ENCODE measurements around the gene COX4I2.

The COX4I2 gene

GRCh38 chr20:31603822-31604566, 33.7 kb upstream of the COX4I2 start:
- Histone ChIP-seq H3K4me1 (ENCODE audit: control extremely low read depth in 1 of 4, control insufficient read depth in 4 of 4, insufficient read depth in 4 of 4, low read length in 3 of 4) (peaks cover 4 to 53% (median 44%) of the 10 kb centered on the region in 4 experiments), H3K4me3 (ENCODE audit: control insufficient read depth in 1 of 7, extremely low read depth in 1 of 7, insufficient read depth in 4 of 7, low read depth in 2 of 7, low read length in 6 of 7) (peak overlapping the region; percentile 24 to 92 (median 81)), H3K36me3 (ENCODE audit: control insufficient read depth in 4 of 4, insufficient read depth in 4 of 4, low read length in 3 of 4) (no peaks in the 10 kb centered on the region), H3K9me3 (ENCODE audit: control extremely low read depth in 1 of 5, control insufficient read depth in 4 of 5, insufficient read depth in 2 of 5, low read depth in 1 of 5, low read length in 4 of 5) (no peaks in the 10 kb centered on the region), H3K27me3 (replicated peaks in 2 of 5; ENCODE audit: control insufficient read depth in 4 of 5, insufficient read depth in 5 of 5, low read length in 4 of 5) (peaks cover 0 to 21% (median 0%) of the 10 kb centered on the region in 5 experiments), H3K27ac (ENCODE audit: insufficient read depth in 1 of 2, low read depth in 1 of 2, low read length in 2 of 2, poor library complexity in 1 of 2, severe bottlenecking in 2 of 2) (peak overlapping the region; percentile 28 to 83)
- POLR2A ChIA-PET, result interaction anchor here (1.0 to 12.4 kb wide), 7 partner anchors 9 to 71 kb away, joined by 3 to 292 read pairs (median 11); no protein-coding TSS in a partner anchor
- WGBS (ENCODE audit: insufficient coverage), result 4% methylated on average over 27 of the region's 43 CpGs
- CTCF ChIA-PET, result interaction anchor here (1.2 to 19.9 kb wide), 7 partner anchors 9 to 119 kb away, joined by 3 to 1047 read pairs (median 18); no protein-coding TSS in a partner anchor
- peak; percentile 96 to 99 (median 97) for DNase-seq

GRCh38 chr20:31604567-31605030, 33.1 kb upstream of the COX4I2 start:
- Histone ChIP-seq H3K4me1 (ENCODE audit: control extremely low read depth in 1 of 4, control insufficient read depth in 4 of 4, insufficient read depth in 4 of 4, low read length in 3 of 4) (peaks cover 4 to 56% (median 47%) of the 10 kb centered on the region in 4 experiments), H3K27ac (ENCODE audit: insufficient read depth in 1 of 2, low read depth in 1 of 2, low read length in 2 of 2, poor library complexity in 1 of 2, severe bottlenecking in 2 of 2) (peak overlapping the region; percentile 28 to 83), H3K4me3 (ENCODE audit: control insufficient read depth in 1 of 7, extremely low read depth in 1 of 7, insufficient read depth in 4 of 7, low read depth in 2 of 7, low read length in 6 of 7) (peak overlapping the region; percentile 67 to 92 (median 81)), H3K27me3 (replicated peaks in 2 of 5; ENCODE audit: control insufficient read depth in 4 of 5, insufficient read depth in 5 of 5, low read length in 4 of 5) (peaks cover 0 to 21% (median 0%) of the 10 kb centered on the region in 5 experiments), H3K9me3 (ENCODE audit: control extremely low read depth in 1 of 5, control insufficient read depth in 4 of 5, insufficient read depth in 2 of 5, low read depth in 1 of 5, low read length in 4 of 5) (no peaks in the 10 kb centered on the region), H3K36me3 (ENCODE audit: control insufficient read depth in 4 of 4, insufficient read depth in 4 of 4, low read length in 3 of 4) (no peaks in the 10 kb centered on the region)
- peak in 1 of 3 donors; percentile 24 for DNase-seq
- ChIA-PET POLR2A (interaction anchor here (0.7 to 12.4 kb wide), 10 partner anchors 8 to 119 kb away, joined by 3 to 292 read pairs (median 6); no protein-coding TSS in a partner anchor), CTCF (interaction anchor here (0.9 to 19.9 kb wide), 8 partner anchors 8 to 119 kb away, joined by 3 to 1047 read pairs (median 12); no protein-coding TSS in a partner anchor)
- WGBS (ENCODE audit: insufficient coverage), result 3% methylated on average over 8 of the region's 14 CpGs

- Histone ChIP-seq H3K4me3 (ENCODE audit: control insufficient read depth in 1 of 7, extremely low read depth in 1 of 7, insufficient read depth in 4 of 7, low read depth in 2 of 7, low read length in 6 of 7) (peak within 1 kb of the TSS; percentile 67 to 92 (median 81)), H3K36me3 (ENCODE audit: control insufficient read depth in 4 of 4, insufficient read depth in 4 of 4, low read length in 3 of 4) (no peaks in the 10 kb centered on the region), H3K9me3 (ENCODE audit: control extremely low read depth in 1 of 5, control insufficient read depth in 4 of 5, insufficient read depth in 2 of 5, low read depth in 1 of 5, low read length in 4 of 5) (no peaks in the 10 kb centered on the region), H3K4me1 (ENCODE audit: control extremely low read depth in 1 of 4, control insufficient read depth in 4 of 4, insufficient read depth in 4 of 4, low read length in 3 of 4) (peaks cover 4 to 61% (median 49%) of the 10 kb centered on the region in 4 experiments), H3K27me3 (replicated peaks in 2 of 5; ENCODE audit: control insufficient read depth in 4 of 5, insufficient read depth in 5 of 5, low read length in 4 of 5) (peaks cover 0 to 21% (median 0%) of the 10 kb centered on the region in 5 experiments), H3K27ac (ENCODE audit: insufficient read depth in 1 of 2, low read depth in 1 of 2, low read length in 2 of 2, poor library complexity in 1 of 2, severe bottlenecking in 2 of 2) (peak within 1 kb of the TSS; percentile 61 to 83)
- under 1% methylated on average over 74 of the region's 74 CpGs for WGBS (ENCODE audit: insufficient coverage)
- DNase-seq, result peak; percentile 91 to 96 (median 95)
- POLR2A ChIA-PET, result interaction anchor here (0.6 to 12.4 kb wide), 10 partner anchors 11 to 118 kb away, joined by 3 to 292 read pairs (median 6); no protein-coding TSS in a partner anchor
- CTCF ChIA-PET, result interaction anchor here (0.9 to 19.9 kb wide), 7 partner anchors 8 to 118 kb away, joined by 3 to 1047 read pairs (median 18); no protein-coding TSS in a partner anchor
Observed at GRCh38 chr20:31605031-31605901, 32.4 kb upstream of the COX4I2 start, which contains the start of gene ID1. Gene ID1, plus strand, starts transcription at chr20:31605289. Its CDS starts 99 bp downstream, at chr20:31605388.

GRCh38 chr20:31605902-31606803, 31.6 kb upstream of the COX4I2 start:
- peaks cover 4 to 70% (median 58%) of the 10 kb centered on the region in 4 experiments for H3K4me1 ChIP-seq (ENCODE audit: control extremely low read depth in 1 of 4, control insufficient read depth in 4 of 4, insufficient read depth in 4 of 4, low read length in 3 of 4)

GRCh38 chr20:31606804-31607639, 30.7 kb upstream of the COX4I2 start:
- WGBS (ENCODE audit: insufficient coverage), result 97% methylated on average over 3 of the region's 8 CpGs
- H3K4me3 ChIP-seq (ENCODE audit: control insufficient read depth in 1 of 7, extremely low read depth in 1 of 7, insufficient read depth in 4 of 7, low read depth in 2 of 7, low read length in 6 of 7), result peak overlapping the region in 1 of 7 experiments; percentile 75
- POLR2A ChIA-PET, result interaction anchor here (0.5 to 12.4 kb wide), 6 partner anchors 16 to 44 kb away, joined by 3 to 292 read pairs (median 4); no protein-coding TSS in a partner anchor
- H3K36me3 ChIP-seq (ENCODE audit: control insufficient read depth in 4 of 4, insufficient read depth in 4 of 4, low read length in 3 of 4), result no peaks in the 10 kb centered on the region
- H3K9me3 ChIP-seq (ENCODE audit: control extremely low read depth in 1 of 5, control insufficient read depth in 4 of 5, insufficient read depth in 2 of 5, low read depth in 1 of 5, low read length in 4 of 5), result no peaks in the 10 kb centered on the region
- H3K27ac ChIP-seq (ENCODE audit: insufficient read depth in 1 of 2, low read depth in 1 of 2, low read length in 2 of 2, poor library complexity in 1 of 2, severe bottlenecking in 2 of 2), result peak overlapping the region in 1 of 2 experiments; percentile 83
- H3K27me3 ChIP-seq (replicated peaks in 2 of 5; ENCODE audit: control insufficient read depth in 4 of 5, insufficient read depth in 5 of 5, low read length in 4 of 5), result peaks cover 0 to 21% (median 0%) of the 10 kb centered on the region in 5 experiments
- H3K4me1 ChIP-seq (ENCODE audit: control extremely low read depth in 1 of 4, control insufficient read depth in 4 of 4, insufficient read depth in 4 of 4, low read length in 3 of 4), result peaks cover 4 to 77% (median 62%) of the 10 kb centered on the region in 4 experiments
- CTCF ChIA-PET, result interaction anchor here (1.0 to 19.9 kb wide), 3 partner anchors 11 to 43 kb away, joined by 3 to 1047 read pairs (median 35); no protein-coding TSS in a partner anchor
- DNase-seq, result peak in 2 of 3 donors; percentile 26 to 78

More at GRCh38 chr20:31605902-31606803, 31.6 kb upstream of the COX4I2 start:
- Histone ChIP-seq H3K36me3 (ENCODE audit: control insufficient read depth in 4 of 4, insufficient read depth in 4 of 4, low read length in 3 of 4) (no peaks in the 10 kb centered on the region), H3K27ac (ENCODE audit: insufficient read depth in 1 of 2, low read depth in 1 of 2, low read length in 2 of 2, poor library complexity in 1 of 2, severe bottlenecking in 2 of 2) (peak overlapping the region; percentile 61 to 83), H3K27me3 (replicated peaks in 2 of 5; ENCODE audit: control insufficient read depth in 4 of 5, insufficient read depth in 5 of 5, low read length in 4 of 5) (peaks cover 0 to 21% (median 0%) of the 10 kb centered on the region in 5 experiments), H3K4me3 (ENCODE audit: control insufficient read depth in 1 of 7, extremely low read depth in 1 of 7, insufficient read depth in 4 of 7, low read depth in 2 of 7, low read length in 6 of 7) (peak overlapping the region; percentile 67 to 92 (median 81)), H3K9me3 (ENCODE audit: control extremely low read depth in 1 of 5, control insufficient read depth in 4 of 5, insufficient read depth in 2 of 5, low read depth in 1 of 5, low read length in 4 of 5) (no peaks in the 10 kb centered on the region)
- POLR2A ChIA-PET, result interaction anchor here (0.6 to 12.4 kb wide), 6 partner anchors 19 to 43 kb away, joined by 4 to 292 read pairs (median 6); no protein-coding TSS in a partner anchor
- CTCF ChIA-PET, result interaction anchor here (2.3 to 19.9 kb wide), 3 partner anchors 15 to 42 kb away, joined by 18 to 1047 read pairs (median 35); no protein-coding TSS in a partner anchor
- DNase-seq, result peak in 2 of 3 donors; percentile 33 to 45
- under 1% methylated on average over 33 of the region's 39 CpGs for WGBS (ENCODE audit: insufficient coverage)

Measured in common myeloid progenitor, CD34-positive (primary cell).